Measurements from ENCODE around the gene GRM1.
A peak's percentile ranks its signal among the peaks of the same experiment; 100 is the strongest.

The GRM1 gene

DNA sequence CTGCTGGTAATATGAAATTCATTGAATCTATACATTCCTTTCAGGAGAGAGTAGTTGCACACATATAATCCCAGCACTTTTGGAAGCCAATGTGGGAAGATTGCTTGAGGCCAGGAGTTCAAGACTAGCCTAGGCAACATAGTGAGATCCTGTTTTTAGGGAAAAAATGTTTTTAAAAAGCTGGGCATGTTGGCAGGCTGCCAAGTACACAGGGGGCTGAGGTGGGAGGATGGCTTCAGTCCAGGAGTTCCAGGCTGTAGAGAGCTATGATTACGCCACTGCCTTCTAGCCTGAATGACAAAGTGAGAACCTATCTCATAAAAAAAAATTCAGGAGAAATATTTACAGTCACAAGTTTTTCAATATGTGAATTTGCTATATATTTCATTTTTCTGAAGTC lies 71.9 kb downstream of the GRM1 start:
- no peak for DNase-seq

- no peak for DNase-seq
Measured at GRCh38 chr6:146103416-146104072, 74.7 kb downstream of the GRM1 start.

GRCh38 chr6:146106532-146106931 lies 77.7 kb downstream of the GRM1 start:
- no peak for DNase-seq

DNA sequence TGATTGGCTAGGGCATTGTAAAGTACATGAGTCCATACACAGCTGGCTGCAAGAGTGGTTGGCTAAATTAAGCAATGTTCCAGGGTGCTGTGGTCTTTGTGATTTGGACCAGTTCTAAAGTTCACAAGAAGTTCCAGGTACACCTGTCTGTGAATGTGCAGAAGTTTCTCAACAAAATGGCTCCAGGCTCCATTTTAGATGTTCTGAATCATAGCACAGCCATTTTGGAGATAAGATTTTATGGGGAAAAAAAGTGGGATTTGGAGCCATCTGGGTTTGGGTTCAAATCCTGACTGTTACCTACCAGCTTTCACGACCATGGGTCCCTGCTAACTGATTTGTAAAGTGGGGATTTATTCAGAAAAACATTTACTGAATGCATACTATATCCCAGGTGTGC lies 82.1 kb downstream of the GRM1 start:
- no peak for DNase-seq

- DNase-seq: no peak
Measured at GRCh38 chr6:146111881-146112450, 83.1 kb downstream of the GRM1 start.

DNA sequence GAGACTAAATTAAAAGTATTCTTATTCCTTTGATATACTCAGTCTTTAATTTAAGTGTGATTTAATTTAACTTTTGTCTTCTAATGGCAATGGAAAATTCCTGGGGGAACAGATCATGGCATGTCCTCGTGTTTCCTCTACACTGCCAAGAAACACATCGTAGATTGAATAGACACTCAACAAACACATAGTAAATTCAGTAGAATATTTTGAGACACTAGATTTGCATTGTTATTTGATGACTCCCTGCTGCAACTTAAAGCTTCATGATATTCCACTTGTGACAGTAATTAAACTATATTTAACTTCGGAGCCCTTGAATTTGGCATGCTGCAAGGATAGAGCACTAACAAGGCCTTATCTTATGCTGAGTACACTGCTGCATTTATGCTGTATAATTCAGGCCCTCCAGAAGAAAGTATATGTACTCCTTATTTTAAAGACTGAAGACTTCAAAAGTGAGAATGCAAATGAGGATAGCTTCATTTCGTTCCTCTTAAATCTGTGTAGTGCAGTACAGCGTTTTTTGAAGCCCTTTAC lies 84.3 kb downstream of the GRM1 start:
- no peak for DNase-seq

- DNase-seq: no peak
Measured at GRCh38 chr6:146123616-146124015, 94.8 kb downstream of the GRM1 start.

DNA sequence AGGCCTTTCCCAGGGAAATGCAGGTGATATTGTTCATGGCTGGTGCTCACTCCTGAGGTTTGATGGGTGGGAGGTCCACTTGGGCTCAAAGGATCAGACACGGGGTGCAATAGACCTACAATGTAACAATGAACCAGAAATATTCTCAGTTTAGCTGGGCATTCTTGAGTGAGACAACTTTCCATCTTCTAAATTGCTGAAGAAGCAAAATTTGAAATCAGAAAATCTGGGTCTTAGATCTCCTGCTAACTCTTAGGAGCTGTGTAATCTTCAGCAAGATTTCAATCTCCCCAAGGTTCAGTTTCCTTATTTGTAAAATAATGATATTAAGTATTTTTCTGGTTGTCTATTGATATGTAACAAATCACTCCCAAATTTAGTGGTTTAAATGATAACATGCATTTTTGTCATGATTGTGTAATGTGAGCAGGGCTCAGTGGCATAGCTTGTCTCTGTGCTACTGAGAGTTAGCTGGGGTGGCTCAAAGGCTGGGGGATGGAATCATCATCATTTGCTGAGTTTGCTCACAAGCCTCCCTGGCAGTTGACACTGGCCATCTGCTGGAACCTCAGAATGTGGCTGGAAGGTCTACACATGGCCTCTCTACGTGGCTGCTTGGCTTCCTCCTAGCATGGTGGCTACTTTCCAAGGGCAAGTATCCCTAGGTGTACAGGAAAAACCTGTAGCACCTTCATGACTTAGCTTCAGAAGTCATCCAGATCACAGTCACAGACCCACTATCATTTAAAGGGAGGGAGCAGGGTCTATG lies 98.8 kb downstream of the GRM1 start:
- DNase-seq: no peak

- no peak for DNase-seq
Measured at GRCh38 chr6:146133866-146134265, 105.0 kb downstream of the GRM1 start.

- DNase-seq: no peak
Measured at GRCh38 chr6:146135167-146135566, 106.3 kb downstream of the GRM1 start.

- DNase-seq: no peak
Measured at GRCh38 chr6:146146836-146147235, 118.0 kb downstream of the GRM1 start.

- DNase-seq: no peak
Measured at GRCh38 chr6:146149770-146150169, 120.9 kb downstream of the GRM1 start.

GRCh38 chr6:146153040-146153758 lies 124.3 kb downstream of the GRM1 start:
- DNase-seq: no peak

GRCh38 chr6:146154197-146154596 lies 125.3 kb downstream of the GRM1 start:
- DNase-seq: no peak

DNA sequence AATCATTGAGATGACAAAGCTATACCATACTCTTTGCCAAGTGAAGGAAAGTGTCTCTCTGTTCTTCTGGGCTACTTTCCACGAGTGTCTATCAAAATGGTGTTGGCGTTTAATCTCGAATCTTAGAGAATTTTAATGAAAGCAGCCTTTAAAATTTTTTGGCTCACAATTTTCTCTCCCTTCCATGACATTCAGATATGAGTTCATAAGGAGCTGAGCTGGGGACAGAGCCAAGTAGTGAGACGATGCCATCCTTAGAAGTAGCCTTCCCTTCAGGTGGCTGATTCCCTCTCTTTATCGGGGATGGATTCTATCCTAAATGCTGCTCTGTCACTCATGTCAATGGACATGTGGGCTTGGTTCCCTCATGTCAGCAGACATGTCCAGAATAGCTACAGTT lies 132.8 kb downstream of the GRM1 start:
- DNase-seq: no peak

- DNase-seq: no peak
Measured at GRCh38 chr6:146169872-146170271, 141.0 kb downstream of the GRM1 start.

- no peak for DNase-seq
Measured at GRCh38 chr6:146177785-146178184, 148.9 kb downstream of the GRM1 start.

GRCh38 chr6:146183831-146184230 lies 155.0 kb downstream of the GRM1 start:
- DNase-seq: peak in 1 of 2 experiments; percentile 13

DNA sequence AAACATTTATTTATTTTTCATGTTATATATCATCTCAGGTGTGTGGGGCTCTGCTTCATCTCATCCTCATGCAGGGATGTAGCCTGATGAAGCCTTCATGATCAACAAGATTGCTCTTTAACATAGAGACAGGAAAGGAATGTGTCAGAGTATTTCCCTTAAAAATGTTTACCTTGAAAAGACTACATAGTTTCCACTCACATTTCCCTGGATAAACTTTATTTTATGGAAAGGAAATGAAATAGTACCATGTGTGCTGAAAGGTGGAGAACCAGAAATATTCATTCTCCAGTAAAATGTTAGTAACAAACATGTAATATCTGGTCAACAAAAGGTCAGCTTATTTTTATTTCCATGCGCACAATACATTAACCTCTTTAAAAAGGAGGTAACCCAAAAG lies 155.8 kb downstream of the GRM1 start:
- no peak for DNase-seq

GRCh38 chr6:146189131-146189530 lies 160.3 kb downstream of the GRM1 start:
- no peak for DNase-seq

DNA sequence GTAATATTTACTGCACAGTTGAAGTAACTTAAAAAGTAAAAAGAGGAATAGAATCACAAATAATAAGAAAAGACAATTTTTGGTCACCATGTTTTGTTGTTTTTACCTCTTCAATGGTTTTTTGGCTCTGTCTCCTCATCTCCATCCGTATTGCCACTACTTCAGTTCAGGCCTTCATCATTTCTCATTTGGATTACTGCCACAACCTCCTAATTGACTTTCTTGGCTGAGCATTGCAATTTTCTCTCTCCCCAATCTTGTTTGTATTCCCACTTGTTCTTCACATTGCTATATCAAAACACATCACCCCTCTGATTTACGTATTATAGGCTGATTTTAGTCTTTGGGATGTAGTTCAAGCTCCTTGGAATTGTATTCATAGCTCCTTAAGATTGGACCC lies 161.7 kb downstream of the GRM1 start:
- DNase-seq: no peak

- DNase-seq: no peak
Measured at GRCh38 chr6:146191166-146191565, 162.3 kb downstream of the GRM1 start.

DNA sequence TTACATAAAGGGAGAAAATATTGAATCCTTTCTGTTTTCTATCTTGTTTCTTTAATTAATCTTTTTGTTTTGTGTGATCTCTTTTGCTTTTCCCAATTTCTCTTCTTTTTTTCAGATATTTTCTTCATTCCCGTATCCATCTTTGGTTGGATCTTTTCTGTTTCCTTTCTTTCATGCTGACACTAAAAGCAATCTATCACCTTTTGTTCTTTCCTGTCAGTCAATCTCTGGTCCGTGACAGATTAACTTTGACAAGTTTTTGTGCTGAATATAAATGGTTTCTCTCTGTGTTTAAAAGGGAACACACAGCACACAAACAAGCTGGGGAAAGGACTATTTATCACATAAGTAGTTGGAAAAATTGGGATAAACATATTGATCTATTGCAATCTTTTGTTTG lies 162.8 kb downstream of the GRM1 start:
- no peak for DNase-seq
